GM18868 (cell line): Measurements from ENCODE around the gene GLRA2.

ENCODE experiments used
- ATAC-seq: cut with Tn5 transposase; IDR thresholded peaks from one replicate; pipeline ENCODE4 v1.9.1; 2021; ENCODE audit warnings: mild to moderate bottlenecking, moderate library complexity; ENCODE audit not compliant: unreplicated experiment

The GLRA2 gene

GRCh38 chrX:14529290-14529989 is at the start of gene GLRA2:
Gene GLRA2, plus strand, starts transcription at chrX:14529536. Its CDS starts 522 bp downstream, at chrX:14530058.
- ATAC-seq: no peak

DNA sequence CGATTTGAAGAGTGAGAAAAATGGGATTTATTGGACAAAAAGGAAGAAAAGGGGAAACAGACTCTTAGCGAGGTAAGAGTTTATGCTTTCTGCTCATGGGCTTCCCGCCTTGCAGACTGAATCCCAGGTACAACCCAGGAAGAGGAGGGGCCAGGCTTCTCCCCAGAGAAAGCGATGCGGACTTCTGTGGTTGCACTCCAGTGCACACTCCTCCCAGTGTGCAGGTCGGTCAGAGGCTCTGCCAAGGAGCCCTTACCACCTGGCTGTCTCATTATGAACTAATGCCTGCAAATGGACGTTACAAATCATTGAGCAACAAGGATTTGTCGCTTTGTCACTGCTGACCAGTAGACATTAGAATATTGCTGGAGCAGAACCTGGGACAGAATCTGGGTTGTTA is 39.9 kb upstream of the GLRA2 start:
- no peak for ATAC-seq

GRCh38 chrX:14491689-14492088 is 37.6 kb upstream of the GLRA2 start:
- no peak for ATAC-seq

GRCh38 chrX:14496674-14497073 is 32.7 kb upstream of the GLRA2 start:
- ATAC-seq: peak; percentile 53

- peak; percentile 87 for ATAC-seq
Observed at GRCh38 chrX:14497184-14497666, 32.1 kb upstream of the GLRA2 start.

DNA sequence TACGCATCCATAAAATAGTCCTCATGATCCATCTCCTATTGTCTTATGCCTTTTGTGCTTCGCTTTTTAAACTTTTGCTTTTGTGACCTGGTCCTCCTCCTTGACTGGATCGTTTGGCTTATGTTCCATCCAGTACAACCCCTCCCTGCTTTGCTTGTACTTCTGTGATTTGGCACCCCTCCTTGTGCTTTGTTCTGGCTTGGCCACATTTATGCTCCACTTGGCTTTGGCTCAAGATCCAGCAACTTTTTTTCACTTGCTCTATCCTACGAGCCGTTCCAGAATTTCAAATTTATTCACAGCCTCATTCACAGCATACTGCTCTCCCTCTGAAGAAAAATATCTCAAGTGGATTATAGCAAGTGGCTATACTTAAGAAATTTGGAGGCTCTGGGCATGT is 28.0 kb upstream of the GLRA2 start:
- no peak for ATAC-seq

DNA sequence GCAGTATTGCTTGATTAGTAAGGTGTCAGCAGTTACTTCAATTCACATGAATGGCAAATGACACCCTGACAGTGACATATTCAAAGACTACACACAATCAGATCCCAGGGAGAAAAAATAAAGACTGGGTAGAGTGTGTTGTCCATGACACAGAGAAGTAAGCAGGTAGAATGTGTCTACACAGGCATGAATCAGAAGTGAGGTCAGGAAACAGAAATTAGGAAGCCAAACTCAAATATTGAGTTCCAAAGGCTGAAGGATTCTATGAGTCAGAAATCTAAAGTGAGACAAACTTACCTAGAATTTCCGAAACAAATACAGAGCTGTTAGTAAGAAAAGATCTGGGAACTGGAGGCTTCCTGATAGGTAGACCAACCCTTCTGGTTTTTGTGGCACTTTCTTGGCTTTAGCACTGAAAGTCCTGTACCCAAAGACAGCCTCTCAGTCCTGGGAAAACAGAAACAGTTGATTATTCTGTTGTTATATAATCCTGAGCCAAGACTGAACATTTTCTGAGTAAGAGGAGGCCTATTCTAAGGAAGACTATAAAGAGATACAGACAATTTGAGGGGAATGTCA is 24.3 kb upstream of the GLRA2 start:
- ATAC-seq: no peak

- ATAC-seq: no peak
Observed at GRCh38 chrX:14505648-14506047, 23.7 kb upstream of the GLRA2 start.

DNA sequence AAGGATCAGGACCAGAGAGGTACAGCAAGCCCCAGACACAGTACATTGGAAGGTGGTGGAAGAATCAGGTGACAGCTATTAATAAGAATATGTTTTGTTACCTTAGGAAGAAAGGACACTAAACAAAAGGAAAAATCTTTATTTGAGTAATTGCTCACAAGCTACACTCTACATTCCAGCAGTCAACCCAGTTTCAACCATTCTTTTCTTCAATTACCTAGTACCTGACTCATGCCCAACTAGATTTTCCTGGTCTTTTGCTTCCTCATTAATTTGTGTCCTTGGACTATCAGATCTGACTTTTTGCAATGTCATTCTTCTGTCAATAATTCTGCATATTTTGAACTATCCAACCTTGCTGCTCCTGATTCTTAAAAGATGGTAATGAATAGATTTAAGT is 22.5 kb upstream of the GLRA2 start:
- ATAC-seq: no peak

- ATAC-seq: no peak
Observed at GRCh38 chrX:14508025-14508690, 21.2 kb upstream of the GLRA2 start.

GRCh38 chrX:14509325-14510057 is 19.8 kb upstream of the GLRA2 start:
- ATAC-seq: no peak

GRCh38 chrX:14528629-14529289 is 577 bp upstream of the GLRA2 start:
- no peak for ATAC-seq

GRCh38 chrX:14533867-14534266 is 4.5 kb downstream of the GLRA2 start:
- ATAC-seq: no peak

- no peak for ATAC-seq
Observed at GRCh38 chrX:14546190-14546589, 16.9 kb downstream of the GLRA2 start.

DNA sequence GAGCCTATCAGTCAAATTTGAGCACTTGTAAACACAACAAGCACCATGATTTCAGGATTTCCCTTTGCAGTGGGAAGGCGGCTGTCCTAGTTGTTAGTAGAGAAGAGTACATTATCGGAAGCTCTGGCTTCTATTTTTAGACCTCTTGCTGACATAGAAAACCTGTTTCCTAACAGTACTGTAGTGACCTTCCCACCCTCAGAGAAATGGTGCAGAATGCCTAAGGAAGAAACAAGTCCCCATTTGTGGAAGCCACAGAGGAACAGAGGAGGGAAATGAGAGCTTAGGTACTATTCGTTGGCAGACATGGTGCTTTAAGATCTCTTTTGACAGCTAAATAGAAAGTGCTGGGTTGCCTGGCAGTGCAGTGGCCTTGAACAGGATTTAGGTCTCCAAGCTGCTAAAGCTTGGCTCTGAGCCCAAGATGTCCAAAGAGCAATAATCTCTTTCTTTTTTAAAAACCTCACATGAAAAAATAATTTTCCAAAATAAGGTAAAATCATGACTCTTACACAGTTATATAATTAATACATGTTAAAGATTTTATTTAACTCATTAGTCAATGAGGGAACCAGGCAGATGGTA is 24.9 kb downstream of the GLRA2 start:
- no peak for ATAC-seq

DNA sequence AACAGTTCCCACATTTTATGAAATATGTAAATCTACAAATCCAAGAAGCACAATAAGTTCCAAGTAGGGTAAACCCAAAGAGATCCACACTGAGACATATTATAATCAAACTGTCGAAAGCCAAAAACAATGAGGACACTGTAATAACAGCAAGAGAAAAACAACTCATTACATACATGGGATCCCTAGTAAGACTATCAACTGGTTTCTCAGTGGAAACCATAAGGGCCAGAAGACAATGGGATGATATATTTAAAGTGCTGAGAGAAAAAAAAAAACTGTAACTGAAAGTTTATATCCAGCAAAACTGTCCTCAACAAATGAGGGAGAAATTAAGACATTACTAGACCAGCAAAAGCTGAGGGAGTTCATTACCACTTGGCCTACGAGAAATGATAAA is 34.7 kb downstream of the GLRA2 start:
- no peak for ATAC-seq

- ATAC-seq: no peak
Observed at GRCh38 chrX:14573161-14573560, 43.8 kb downstream of the GLRA2 start.

DNA sequence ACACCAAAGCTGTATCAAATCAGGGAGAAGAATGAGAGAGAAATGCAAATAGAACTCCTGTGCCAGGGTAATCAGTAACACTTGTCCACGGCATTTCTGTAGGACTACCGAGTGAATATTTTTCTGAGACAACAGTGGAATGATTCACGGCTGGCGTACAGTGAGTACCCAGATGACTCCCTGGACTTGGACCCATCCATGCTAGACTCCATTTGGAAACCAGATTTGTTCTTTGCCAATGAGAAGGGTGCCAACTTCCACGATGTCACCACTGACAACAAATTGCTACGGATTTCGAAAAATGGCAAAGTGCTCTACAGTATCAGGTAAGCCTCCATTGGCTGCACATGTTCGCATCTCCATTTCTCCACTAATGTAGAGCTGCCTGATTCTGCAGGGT is 51.7 kb downstream of the GLRA2 start:
- ATAC-seq: no peak

- no peak for ATAC-seq
Observed at GRCh38 chrX:14584548-14584947, 55.2 kb downstream of the GLRA2 start.

DNA sequence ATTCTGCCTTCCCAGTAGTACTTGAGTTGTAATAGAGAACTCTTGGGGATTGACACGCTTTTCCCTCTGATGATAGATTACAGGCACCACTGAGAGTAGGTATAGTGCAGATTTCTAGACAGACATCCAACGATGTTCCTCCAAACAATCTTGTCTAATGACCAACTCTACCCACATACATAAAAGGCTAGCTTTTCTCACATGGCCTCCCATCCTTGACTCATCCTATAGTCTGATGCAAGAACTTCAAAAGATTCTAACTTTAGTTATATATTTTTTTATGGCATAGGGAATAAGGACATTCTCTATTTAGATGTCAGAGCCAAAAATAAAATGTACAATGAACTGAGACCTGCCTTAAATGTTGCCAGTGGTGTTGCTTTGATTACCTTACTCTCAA is 60.9 kb downstream of the GLRA2 start:
- no peak for ATAC-seq
